Heart left ventricle (tissue), 13 donors: ENCODE results near the gene NANP.

Experiments
- CTCF ChIP-seq, 12 donors: fragments of 200-600 bp; sonication (generic) in 4 of 12; IDR thresholded peaks; one replicate each; pipeline versions ENCODE4 v1.5.0 to v1.8.0; 2018 to 2022; ENCODE audit warnings: antibody characterized with exemption in 12 of 12, mild to moderate bottlenecking in 5 of 12
- POLR2A ChIP-seq, 2 donors: fragments of 450-650 bp; IDR thresholded peaks; one replicate each; pipeline ENCODE4 v1.6.1; 2017; ENCODE audit warnings: antibody characterized with exemption in 2 of 2, mild to moderate bottlenecking in 2 of 2, moderate library complexity in 2 of 2
- donor health status: ischemic (EF 13 %, LVEDD 7.1; RV severe dilation, severe dysfunction).
- donor health status: DM: no; HTN: yes; CAD: no.
- donor health status: DM: no; HTN: no; CAD: no.
- donor health status: ischemic (EF 25% LVEDD 6.9; RV normal size, moderate dysfunction).
- donor health status: ischemic (EF 25% LVEDD 5.7; RV mildly dilated, moderate dysfunction).
- donor health status: ischemic (EF 35%, LVEDD 5.7; RV mildly dilated, moderate dysfunction).
- donor health status: nonischemic (EF 11% LVEDD 7.7; RV severe dilation, severe dysfunction).
- donor health status: DM: yes; HTN: yes; CAD: no.
- donor health status: PGD.
- donor health status: ischemic (EF 29% LVEDD 5.4; RV normal size, mild dysfunction).
- donor health status: nonischemic (EF 23%, LVEDD 6.1; RV moderate dilation, normal function).

GRCh38 chr20:25632940-25633790 lies 9.4 kb upstream of the NANP start:
- TF ChIP-seq CTCF (IDR thresholded peaks at IDR 0.05) = no peak
- TF ChIP-seq POLR2A (IDR thresholded peaks at IDR 0.05) = no peak
